Omental fat pad (tissue), 4 donors: ENCODE data around the gene PPFIBP1. TPM values are rescaled to one million over a fixed set of nuclear protein-coding genes. Genes with fewer than 3 reads are reported as not detected.

Source experiments
- ATAC-seq: fragments of 150-250 bp; one replicate; pipeline ENCODE4 v1.9.1; 2016; ENCODE audit warnings: mild to moderate bottlenecking, moderate library complexity; ENCODE audit not compliant: low FRiP score
- DNase-seq: peaks from one replicate; pipeline ENCODE4 v3.0.0-alpha.2; 2019; ENCODE audit warnings: low spot score
- CTCF ChIP-seq, 3 donors: fragments of 450-650 bp; IDR thresholded peaks; one replicate each; pipeline ENCODE4 v1.5.1; 2016 to 2017; ENCODE audit warnings: antibody characterized with exemption in 3 of 3, mild to moderate bottlenecking in 3 of 3, moderate library complexity in 2 of 3
- total RNA-seq, 4 donors: library from RNA; depleted of rRNA; stranded (reverse); fragments of >200 nt; gene quantifications; one replicate each; pipeline ENCODE4 v1.1.0, GENCODE V29; 2016

The PPFIBP1 gene
- total RNA-seq, 4 donors from 2014 or later: 40.2 to 164 (median 56.5) TPM

GRCh38 chr12:27491226-27491625 is 32.8 kb upstream of the PPFIBP1 start:
- ATAC-seq (no peak), DNase-seq (no peak)
- no peak for TF ChIP-seq CTCF (IDR thresholded peaks at IDR 0.05)

- ATAC-seq: no peak
- no peak for DNase-seq
- no peak for TF ChIP-seq CTCF (IDR thresholded peaks at IDR 0.05)
These were observed 30.6 kb upstream of the PPFIBP1 start for GRCh38 chr12:27493260-27493940.

- no peak for ATAC-seq
- TF ChIP-seq CTCF (IDR thresholded peaks at IDR 0.05): no peak
- no peak for DNase-seq
These were observed 26.6 kb upstream of the PPFIBP1 start for GRCh38 chr12:27497446-27497845.

GRCh38 chr12:27498149-27498548 is 25.9 kb upstream of the PPFIBP1 start:
- ATAC-seq: no peak
- no peak for TF ChIP-seq CTCF (IDR thresholded peaks at IDR 0.05)
- no peak for DNase-seq

- ATAC-seq: no peak
- DNase-seq: no peak
- TF ChIP-seq CTCF (IDR thresholded peaks at IDR 0.05): no peak
These were observed 25.2 kb upstream of the PPFIBP1 start for GRCh38 chr12:27498761-27499160.

GRCh38 chr12:27499377-27499776 is 24.6 kb upstream of the PPFIBP1 start:
- ATAC-seq (no peak), DNase-seq (no peak)
- no peak for TF ChIP-seq CTCF (IDR thresholded peaks at IDR 0.05)

GRCh38 chr12:27500546-27500945 is 23.5 kb upstream of the PPFIBP1 start:
- no peak for TF ChIP-seq CTCF (IDR thresholded peaks at IDR 0.05)
- ATAC-seq (no peak), DNase-seq (no peak)
